GM23248 (cell line): Measurements from ENCODE around the gene YPEL5.

ENCODE experiments used
- EZH2 ChIP-seq: fragments of 200-600 bp; sonication (generic); IDR thresholded peaks from 2 replicates; pipeline ENCODE4 v1.6.1; 2018; ENCODE audit warnings: antibody characterized with exemption, mild to moderate bottlenecking; ENCODE audit not compliant: insufficient read depth, poor library complexity, severe bottlenecking
- EZH2phosphoT487 ChIP-seq: fragments of 200-600 bp; sonication (generic); IDR thresholded peaks from 2 replicates; pipeline ENCODE4 v1.6.1; 2018; ENCODE audit warnings: antibody characterized with exemption, moderate library complexity, mild to moderate bottlenecking, low read depth; ENCODE audit not compliant: insufficient read depth

DNA sequence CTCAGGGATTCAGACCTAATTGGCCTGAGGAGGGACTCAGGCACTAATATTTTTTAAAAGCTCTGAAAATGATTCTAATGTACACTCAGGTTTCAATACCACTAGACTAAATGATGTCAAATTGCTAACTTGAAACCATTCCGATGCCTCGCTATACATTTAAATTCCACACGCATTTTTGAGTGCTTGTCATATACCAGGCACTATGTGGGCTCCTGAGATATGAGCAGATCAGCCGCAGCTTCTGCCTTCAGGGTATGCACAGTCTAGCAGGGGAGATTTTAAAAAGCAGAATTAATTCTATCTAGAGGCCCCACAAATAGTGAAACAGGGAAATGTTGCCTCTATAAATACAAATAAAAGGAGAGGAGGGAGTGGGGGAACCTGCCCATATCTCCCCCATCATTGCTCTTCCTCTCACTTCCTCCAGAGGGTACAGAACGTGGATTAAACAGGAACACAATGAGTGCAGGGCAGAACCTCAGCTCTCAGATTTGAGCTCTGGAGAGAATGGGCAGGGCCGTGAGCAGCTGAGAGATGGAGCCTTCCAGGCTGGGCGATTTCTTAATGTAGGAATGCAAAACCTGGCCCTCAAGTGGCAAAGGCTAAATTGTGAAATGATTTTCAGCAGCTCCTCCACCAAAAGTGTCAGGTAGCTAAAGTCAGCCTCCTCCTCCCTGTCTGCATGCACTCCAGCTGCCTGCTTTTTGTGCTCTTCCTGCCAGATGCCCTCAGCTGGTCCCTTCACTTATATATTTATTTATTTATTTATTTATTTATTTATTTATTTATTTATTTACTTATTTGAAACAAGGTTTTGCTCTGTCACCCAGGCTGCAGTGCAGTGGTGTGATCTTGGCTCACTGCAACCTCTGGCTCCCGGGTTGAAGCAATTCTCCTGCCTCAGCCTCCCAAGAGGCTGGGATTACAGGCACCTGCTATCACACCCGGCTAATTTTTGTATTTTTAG lies 59.9 kb downstream of the YPEL5 start:
- no peak for TF ChIP-seq EZH2
- TF ChIP-seq EZH2phosphoT487 = no peak
